UCSD-AML1 (cell line): ENCODE data around the gene DDX39B.
"Not testable (repeated sequence)": the region's sequence is repeated elsewhere in the genome, so short reads cannot be mapped to it uniquely, and the experiment has no call there.

Experiments used
- DNase-seq: peaks from one replicate; lab custom pipeline; 2025; ENCODE audit not compliant: unreplicated experiment; lab: John Stamatoyannopoulos, UW

DDX39B gene

GRCh38 chr6:31541658-31542521, at the start of gene DDX39B:
Gene DDX39B, minus strand, starts transcription at chr6:31542003. Its CDS starts 1,471 bp downstream, at chr6:31540532.
- DNase-seq: peak; percentile 93

- not testable (repeated sequence) for DNase-seq
Measured at GRCh38 chr6:31590691-31591090, 48.9 kb upstream of the DDX39B start.

DNA sequence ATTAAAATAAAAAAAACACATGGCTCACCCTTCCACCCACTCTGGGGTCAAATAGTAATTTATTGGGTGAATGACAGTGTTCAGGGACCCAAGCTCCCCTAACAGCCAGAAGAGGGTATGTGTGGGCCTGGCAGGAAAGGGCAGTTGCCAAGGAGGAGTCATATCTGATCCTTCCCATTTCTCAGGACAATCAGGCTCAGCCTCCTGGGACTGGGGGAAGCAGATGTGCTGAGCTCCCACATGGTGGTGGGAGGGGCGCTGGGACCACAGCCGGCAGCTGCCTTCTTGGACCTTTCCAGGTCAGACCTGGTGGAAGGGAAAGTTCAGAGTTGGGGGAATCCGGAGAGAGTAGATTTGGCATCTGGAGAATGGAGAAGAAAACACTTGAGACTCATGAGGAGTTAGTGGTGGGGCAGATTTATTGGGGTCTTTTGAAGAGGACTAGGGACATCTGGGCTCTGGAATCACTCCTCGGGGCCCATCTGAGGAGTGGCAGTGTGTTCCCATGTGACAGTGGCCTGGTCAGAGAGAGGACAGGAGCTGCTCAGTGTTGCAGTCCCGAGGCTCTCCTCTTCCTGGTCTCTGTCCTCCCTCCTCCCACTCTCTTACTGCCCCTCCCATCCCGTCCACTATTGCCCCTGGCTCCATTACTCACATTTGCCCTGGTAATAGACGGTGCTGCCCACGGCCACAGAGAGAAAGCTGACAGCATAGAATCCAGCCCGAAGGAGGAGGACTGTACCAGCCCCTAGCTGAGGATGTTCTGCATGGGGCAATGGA, 47.3 kb upstream of the DDX39B start:
- no peak for DNase-seq

DNA sequence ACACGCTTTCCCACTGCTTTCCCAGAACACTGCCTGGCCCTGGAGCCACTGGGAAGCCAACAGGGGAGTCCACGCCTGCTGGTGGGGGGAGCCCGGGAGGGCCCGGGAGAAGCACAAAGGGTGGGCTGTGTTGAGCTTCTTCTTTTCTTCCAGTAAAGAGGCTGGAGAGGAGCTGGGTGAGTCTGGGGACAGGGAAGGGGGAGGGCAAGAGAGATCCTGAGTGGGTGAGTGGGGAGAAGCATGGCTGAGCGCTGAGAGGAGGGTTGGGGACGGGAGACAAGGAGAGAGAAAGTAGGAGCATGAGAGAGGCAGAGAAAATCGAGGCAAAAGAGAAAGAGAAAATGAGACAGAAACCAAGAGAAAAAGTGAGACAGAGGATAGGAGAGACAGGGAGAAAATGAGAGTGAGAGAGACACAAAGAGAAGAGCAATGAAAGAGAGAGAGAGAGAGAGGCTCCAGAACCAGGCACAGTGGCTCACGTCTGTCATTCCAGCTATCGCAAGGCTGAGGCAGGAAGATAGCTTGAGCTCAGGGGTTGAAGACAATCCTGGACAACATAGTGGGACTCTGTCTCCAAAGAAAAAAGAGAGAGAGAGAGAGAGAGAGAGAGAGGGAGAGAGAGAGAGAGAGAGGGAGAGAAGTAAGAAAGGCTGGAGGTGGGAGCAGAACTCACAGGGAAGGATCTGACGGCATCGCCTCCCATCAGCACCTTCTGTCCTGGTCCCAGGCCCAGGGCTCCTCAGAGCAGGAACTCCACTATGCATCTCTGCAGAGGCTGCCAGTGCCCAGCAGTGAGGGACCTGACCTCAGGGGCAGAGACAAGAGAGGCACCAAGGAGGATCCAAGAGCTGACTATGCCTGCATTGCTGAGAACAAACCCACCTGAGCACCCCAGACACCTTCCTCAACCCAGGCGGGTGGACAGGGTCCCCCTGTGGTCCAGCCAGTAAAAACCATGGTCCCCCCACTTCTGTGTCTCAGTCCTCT, 46.3 kb upstream of the DDX39B start:
- no peak for DNase-seq

- peak; percentile 92 for DNase-seq
Measured at GRCh38 chr6:31586599-31587281, 44.9 kb upstream of the DDX39B start.

- DNase-seq: peak; percentile 81
Measured at GRCh38 chr6:31586008-31586407, 44.2 kb upstream of the DDX39B start, which contains the start of gene LST1. Gene LST1, plus strand, starts transcription at chr6:31586277. Its CDS starts 1,023 bp downstream, at chr6:31587300.

DNA sequence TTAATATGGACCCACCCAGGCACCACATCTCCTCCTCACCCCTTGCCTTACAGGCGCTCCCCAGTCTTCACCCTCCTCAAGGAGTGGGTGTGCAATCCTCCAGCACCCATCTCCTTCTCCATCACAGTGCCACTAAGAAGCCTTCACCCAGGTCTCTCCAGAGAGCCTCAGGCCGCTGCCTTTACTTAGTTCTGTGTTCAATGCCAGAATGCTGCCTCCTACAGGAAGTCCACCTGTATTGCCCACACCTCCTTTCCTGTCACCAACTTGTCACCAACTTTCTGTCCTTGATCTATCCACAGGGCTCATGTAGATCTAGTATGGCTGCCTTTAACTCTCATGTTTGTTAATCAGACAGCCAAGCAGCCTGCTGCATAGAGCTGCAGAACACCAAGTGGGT, 43.7 kb upstream of the DDX39B start:
- no peak for DNase-seq

GRCh38 chr6:31582230-31582643, 40.4 kb upstream of the DDX39B start, which contains the start of gene LTB:
Gene LTB, minus strand, starts transcription at chr6:31582424. Its CDS starts 7 bp downstream, at chr6:31582417.
- DNase-seq: no peak

DNA sequence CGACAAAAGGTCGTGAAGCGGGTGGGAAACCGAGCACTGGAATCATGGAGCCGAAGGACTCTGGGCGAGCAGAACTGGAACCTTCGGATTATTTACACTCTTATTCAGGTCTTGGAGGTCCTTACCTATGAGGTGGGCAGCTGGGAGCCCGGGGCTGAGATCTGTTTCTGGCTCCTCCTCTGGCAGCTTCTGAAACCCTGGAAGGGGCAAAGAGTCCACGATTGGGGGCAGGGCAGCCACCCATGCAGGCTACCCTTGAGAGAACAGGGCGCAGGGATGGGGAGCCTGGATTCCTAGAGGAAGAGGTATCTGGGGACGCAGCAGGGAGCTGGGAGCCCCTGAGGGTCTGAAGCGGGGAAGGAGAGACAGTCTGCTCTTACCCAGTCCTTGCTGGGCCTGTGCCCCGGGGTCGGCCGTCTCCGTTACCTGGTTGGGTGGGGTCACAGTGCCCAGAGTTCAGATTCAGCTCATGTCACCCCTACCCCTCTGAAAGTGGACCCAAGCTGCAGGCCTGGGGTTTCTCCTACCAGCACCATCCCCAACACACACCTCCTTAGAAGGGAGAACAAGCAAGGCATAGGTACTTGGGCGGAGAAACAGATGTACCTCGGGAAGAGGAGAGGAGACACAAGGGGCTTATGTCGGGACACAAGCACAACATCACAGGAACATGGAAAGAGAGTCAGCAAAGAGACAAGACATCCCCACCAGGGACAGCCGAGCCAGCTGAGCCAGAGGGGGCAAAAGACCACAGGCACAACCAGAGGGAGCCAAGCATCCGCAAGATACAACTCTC, 39.8 kb upstream of the DDX39B start:
- no peak for DNase-seq

DNA sequence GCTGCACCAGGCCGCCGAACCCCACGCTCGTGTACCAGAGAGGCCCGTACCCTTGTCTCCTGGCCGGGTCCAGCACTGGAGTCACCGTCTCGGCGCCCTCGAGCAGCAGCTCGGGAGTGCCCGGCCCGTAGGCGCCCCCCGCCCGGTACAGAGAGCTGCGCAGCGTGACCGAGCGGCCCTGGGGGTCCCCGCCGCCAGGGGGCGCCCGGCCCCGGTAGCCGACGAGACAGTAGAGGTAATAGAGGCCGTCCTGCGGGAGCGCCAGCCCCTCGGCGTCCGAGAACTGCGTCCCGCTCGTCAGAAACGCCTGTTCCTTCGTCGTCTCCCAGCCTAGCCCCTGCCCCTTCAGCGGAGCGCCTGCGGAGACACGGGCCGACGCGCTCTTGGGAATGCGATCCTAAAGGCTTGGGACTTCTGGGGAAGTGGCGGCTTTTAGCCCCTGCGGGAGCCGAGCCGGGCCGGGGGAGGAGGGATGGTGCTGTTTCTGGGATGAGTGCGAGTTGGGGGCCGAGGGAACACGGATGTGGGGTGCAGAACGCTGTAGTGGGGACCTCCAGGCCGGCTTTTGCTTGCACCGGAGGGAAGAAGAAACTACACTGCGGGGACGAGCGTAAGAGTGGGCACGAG, 39.1 kb upstream of the DDX39B start:
- DNase-seq: peak; percentile 91

DNA sequence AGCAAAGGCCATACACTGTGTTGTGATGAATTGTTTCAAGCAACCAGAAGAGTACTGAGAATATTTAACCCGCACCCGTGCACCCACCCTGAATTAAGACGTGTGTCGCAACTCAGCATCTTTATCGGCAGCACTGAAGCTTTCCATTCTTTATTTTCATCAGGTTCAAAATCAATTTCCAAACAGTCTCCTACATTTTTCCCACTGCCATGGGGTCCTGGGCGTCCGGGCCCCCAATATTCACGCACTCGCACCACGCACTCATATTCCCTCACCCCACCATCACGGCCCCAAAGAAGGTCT, 38.6 kb upstream of the DDX39B start:
- no peak for DNase-seq

- DNase-seq: no peak
Measured at GRCh38 chr6:31579546-31580437, 38.0 kb upstream of the DDX39B start.

- DNase-seq: no peak
Measured at GRCh38 chr6:31579119-31579505, 37.3 kb upstream of the DDX39B start.

DNA sequence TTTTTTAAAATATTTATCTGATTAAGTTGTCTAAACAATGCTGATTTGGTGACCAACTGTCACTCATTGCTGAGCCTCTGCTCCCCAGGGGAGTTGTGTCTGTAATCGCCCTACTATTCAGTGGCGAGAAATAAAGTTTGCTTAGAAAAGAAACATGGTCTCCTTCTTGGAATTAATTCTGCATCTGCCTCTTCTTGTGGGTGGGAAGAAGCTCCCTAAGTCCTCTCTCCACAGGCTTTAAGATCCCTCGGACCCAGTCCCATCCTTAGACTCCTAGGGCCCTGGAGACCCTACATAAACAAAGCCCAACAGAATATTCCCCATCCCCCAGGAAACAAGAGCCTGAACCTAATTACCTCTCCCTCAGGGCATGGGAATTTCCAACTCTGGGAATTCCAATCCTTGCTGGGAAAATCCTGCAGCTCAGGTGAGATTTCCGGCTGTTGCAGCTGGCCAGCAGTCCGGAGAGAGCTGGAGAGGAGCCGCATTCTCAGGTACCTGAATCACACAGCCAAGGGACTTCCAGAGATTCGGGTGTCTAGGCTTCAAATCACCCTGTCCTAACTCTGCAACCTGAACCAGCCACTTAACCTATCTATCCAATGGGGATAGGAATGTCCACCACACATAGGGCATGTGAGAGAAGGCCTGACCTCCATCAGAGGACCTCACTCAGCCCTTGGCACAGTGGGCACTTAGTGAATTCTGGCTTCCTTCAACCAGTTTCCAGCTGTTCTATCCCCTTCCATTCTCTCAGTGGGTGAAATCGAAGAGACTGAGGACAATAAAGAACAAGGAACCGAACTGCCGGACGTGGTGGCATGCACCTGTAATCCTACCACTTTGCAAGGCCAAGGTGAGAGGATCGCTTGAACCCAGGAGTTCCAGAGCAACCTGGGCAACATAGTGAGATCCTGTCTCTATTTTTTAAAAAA, 36.6 kb upstream of the DDX39B start:
- no peak for DNase-seq

DNA sequence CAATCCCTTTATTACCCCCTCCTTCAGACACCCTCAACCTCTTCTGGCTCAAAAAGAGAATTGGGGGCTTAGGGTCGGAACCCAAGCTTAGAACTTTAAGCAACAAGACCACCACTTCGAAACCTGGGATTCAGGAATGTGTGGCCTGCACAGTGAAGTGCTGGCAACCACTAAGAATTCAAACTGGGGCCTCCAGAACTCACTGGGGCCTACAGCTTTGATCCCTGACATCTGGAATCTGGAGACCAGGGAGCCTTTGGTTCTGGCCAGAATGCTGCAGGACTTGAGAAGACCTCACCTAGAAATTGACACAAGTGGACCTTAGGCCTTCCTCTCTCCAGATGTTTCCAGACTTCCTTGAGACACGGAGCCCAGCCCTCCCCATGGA, 35.8 kb upstream of the DDX39B start:
- no peak for DNase-seq

DNA sequence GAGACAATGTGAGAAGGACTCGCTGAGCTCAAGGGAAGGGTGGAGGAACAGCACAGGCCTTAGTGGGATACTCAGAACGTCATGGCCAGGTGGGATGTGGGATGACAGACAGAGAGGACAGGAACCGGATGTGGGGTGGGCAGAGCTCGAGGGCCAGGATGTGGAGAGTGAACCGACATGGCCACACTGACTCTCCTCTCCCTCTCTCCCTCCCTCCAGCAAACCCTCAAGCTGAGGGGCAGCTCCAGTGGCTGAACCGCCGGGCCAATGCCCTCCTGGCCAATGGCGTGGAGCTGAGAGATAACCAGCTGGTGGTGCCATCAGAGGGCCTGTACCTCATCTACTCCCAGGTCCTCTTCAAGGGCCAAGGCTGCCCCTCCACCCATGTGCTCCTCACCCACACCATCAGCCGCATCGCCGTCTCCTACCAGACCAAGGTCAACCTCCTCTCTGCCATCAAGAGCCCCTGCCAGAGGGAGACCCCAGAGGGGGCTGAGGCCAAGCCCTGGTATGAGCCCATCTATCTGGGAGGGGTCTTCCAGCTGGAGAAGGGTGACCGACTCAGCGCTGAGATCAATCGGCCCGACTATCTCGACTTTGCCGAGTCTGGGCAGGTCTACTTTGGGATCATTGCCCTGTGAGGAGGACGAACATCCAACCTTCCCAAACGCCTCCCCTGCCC, 35.2 kb upstream of the DDX39B start:
- peak; percentile 63 for DNase-seq
